ENCODE results near the gene MSH3.

DNA sequence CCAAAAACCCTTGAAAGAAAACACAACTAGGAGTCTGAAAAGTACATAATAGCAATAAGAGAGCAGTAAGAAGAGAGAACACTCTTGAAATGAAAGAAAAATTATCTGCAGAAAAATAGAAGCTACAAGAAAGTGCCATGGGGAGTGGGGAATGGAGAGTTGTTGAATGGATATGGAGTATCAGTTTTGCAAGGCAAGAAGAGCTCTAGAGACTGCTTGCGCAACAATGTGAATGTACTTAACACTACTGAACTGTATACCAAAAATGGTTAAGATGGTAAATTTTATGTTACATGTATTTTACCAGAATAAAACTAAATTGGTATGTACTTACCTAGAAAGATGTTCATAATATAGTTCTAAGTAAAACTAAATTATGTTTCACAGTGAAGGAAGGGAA is 251.0 kb downstream of the MSH3 start:
- TF ChIP-seq SIX5 (IDR thresholded peaks at IDR 0.05; ENCODE audit: low read depth, low read length), result no peak
- TF ChIP-seq, protein P1, sequence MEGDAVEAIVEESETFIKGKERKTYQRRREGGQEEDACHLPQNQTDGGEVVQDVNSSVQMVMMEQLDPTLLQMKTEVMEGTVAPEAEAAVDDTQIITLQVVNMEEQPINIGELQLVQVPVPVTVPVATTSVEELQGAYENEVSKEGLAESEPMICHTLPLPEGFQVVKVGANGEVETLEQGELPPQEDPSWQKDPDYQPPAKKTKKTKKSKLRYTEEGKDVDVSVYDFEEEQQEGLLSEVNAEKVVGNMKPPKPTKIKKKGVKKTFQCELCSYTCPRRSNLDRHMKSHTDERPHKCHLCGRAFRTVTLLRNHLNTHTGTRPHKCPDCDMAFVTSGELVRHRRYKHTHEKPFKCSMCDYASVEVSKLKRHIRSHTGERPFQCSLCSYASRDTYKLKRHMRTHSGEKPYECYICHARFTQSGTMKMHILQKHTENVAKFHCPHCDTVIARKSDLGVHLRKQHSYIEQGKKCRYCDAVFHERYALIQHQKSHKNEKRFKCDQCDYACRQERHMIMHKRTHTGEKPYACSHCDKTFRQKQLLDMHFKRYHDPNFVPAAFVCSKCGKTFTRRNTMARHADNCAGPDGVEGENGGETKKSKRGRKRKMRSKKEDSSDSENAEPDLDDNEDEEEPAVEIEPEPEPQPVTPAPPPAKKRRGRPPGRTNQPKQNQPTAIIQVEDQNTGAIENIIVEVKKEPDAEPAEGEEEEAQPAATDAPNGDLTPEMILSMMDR (IDR thresholded peaks at IDR 0.05; ENCODE audit: control extremely low read depth in 1 of 3, insufficient read depth in 1 of 3, low read depth in 1 of 3, low read length in 3 of 3), result no peak
- TF ChIP-seq CHD1 (IDR thresholded peaks at IDR 0.05; ENCODE audit: low read depth, low read length), result no peak
- TF ChIP-seq, protein P2, sequence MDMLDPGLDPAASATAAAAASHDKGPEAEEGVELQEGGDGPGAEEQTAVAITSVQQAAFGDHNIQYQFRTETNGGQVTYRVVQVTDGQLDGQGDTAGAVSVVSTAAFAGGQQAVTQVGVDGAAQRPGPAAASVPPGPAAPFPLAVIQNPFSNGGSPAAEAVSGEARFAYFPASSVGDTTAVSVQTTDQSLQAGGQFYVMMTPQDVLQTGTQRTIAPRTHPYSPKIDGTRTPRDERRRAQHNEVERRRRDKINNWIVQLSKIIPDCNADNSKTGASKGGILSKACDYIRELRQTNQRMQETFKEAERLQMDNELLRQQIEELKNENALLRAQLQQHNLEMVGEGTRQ (IDR thresholded peaks at IDR 0.05; ENCODE audit: low read length), result no peak
- TF ChIP-seq SP2 (IDR thresholded peaks at IDR 0.05; ENCODE audit: low read length), result no peak
- no peak for TF ChIP-seq RFX5 (IDR thresholded peaks at IDR 0.05; ENCODE audit: borderline replicate concordance, low read depth, low read length)
- TF ChIP-seq POLR2AphosphoS5 (IDR thresholded peaks at IDR 0.05; ENCODE audit: low read depth, low read length), result no peak
- no peak for TF ChIP-seq EP300 (IDR thresholded peaks at IDR 0.05; ENCODE audit: borderline replicate concordance in 1 of 2, low read depth in 2 of 2, low read length in 2 of 2)
- TF ChIP-seq EGR1 (IDR thresholded peaks at IDR 0.05; ENCODE audit: borderline replicate concordance, low read depth, low read length), result no peak
- no peak for TF ChIP-seq POLR2A (IDR thresholded peaks at IDR 0.05; ENCODE audit: control extremely low read depth in 1 of 2, low read depth in 2 of 2, low read length in 2 of 2)
- no peak for TF ChIP-seq TBP (IDR thresholded peaks at IDR 0.05; ENCODE audit: low read depth, low read length)
- TF ChIP-seq JUN (IDR thresholded peaks at IDR 0.05; ENCODE audit: low read depth, low read length), result no peak
- TF ChIP-seq CHD2 (IDR thresholded peaks at IDR 0.05; ENCODE audit: low read length), result no peak
- no peak for TF ChIP-seq SRF (IDR thresholded peaks at IDR 0.05; ENCODE audit: low read depth, low read length)

All from H1 (cell line).